Type B pancreatic cell (in vitro differentiated cells): ENCODE data around the gene ATG16L1. TPM values are rescaled to one million over a fixed set of nuclear protein-coding genes. Genes with fewer than 3 reads are reported as not detected.

ENCODE experiments used
- DNase-seq: peaks from one replicate; pipeline ENCODE4 v3.0.0; 2021; ENCODE audit warnings: mixed read lengths; ENCODE audit not compliant: unreplicated experiment; ENCODE audit errors: extremely low spot score
- H3K27ac Mint-ChIP-seq: 2 replicates; pipeline ENCODE4 v1.8.0; 2021; ENCODE audit warnings: mild to moderate bottlenecking, mixed read lengths
- H3K27me3 Mint-ChIP-seq: 2 replicates; pipeline ENCODE4 v1.8.0; 2021; ENCODE audit warnings: mixed read lengths
- H3K36me3 Mint-ChIP-seq: 2 replicates; pipeline ENCODE4 v1.8.0; 2021; ENCODE audit warnings: mixed read lengths
- H3K4me1 Mint-ChIP-seq: one replicate; pipeline ENCODE4 v1.8.0; 2021; ENCODE audit warnings: mixed read lengths; ENCODE audit not compliant: unreplicated experiment
- H3K4me3 Mint-ChIP-seq: 2 replicates; pipeline ENCODE4 v1.8.0; 2021; ENCODE audit warnings: mild to moderate bottlenecking, mixed read lengths
- H3K9me3 Mint-ChIP-seq: 2 replicates; pipeline ENCODE4 v1.8.0; 2021; ENCODE audit warnings: mixed read lengths
- CTCF ChIP-seq: fragments of 200-600 bp; sonication (generic); conservative IDR thresholded peaks from 2 replicates; pipeline ENCODE4 v1.5.0; 2021; ENCODE audit warnings: antibody characterized with exemption, mild to moderate bottlenecking
- total RNA-seq: library from RNA; stranded (reverse); gene quantifications from 2 replicates; pipeline ENCODE4 v1.2.1, GENCODE V29; 2021; ENCODE audit warnings: low replicate concordance

ATG16L1 gene
- total RNA-seq, 1 donor from 2014 or later = 50.3 TPM

- H3K4me1 Mint-ChIP-seq = no peaks in the 10 kb centered on the region
- H3K36me3 Mint-ChIP-seq = peaks cover 28% of the 10 kb centered on the region
- no peak overlapping the region for H3K27ac Mint-ChIP-seq
- no peaks in the 10 kb centered on the region for H3K9me3 Mint-ChIP-seq
- H3K27me3 Mint-ChIP-seq = no peaks in the 10 kb centered on the region
- TF ChIP-seq CTCF = no peak
- H3K4me3 Mint-ChIP-seq = no peak overlapping the region
- DNase-seq = no peak
These were observed 19.5 kb downstream of the ATG16L1 start for GRCh38 chr2:233270951-233271350.

GRCh38 chr2:233271693-233272092 lies 20.2 kb downstream of the ATG16L1 start:
- TF ChIP-seq CTCF = no peak
- Mint-ChIP-seq H3K4me3 (no peak overlapping the region), H3K27me3 (no peaks in the 10 kb centered on the region), H3K27ac (no peak overlapping the region), H3K36me3 (peaks cover 25% of the 10 kb centered on the region), H3K9me3 (no peaks in the 10 kb centered on the region), H3K4me1 (no peaks in the 10 kb centered on the region)
- no peak for DNase-seq

GRCh38 chr2:233273120-233273519 lies 21.6 kb downstream of the ATG16L1 start:
- no peak for DNase-seq
- Mint-ChIP-seq H3K27ac (no peak overlapping the region), H3K27me3 (no peaks in the 10 kb centered on the region), H3K9me3 (no peaks in the 10 kb centered on the region), H3K4me3 (no peak overlapping the region), H3K4me1 (no peaks in the 10 kb centered on the region), H3K36me3 (peaks cover 26% of the 10 kb centered on the region)
- no peak for TF ChIP-seq CTCF

- no peak for TF ChIP-seq CTCF
- no peak overlapping the region for H3K27ac Mint-ChIP-seq
- H3K4me3 Mint-ChIP-seq = no peak overlapping the region
- H3K36me3 Mint-ChIP-seq = peaks cover 28% of the 10 kb centered on the region
- H3K9me3 Mint-ChIP-seq = no peaks in the 10 kb centered on the region
- no peaks in the 10 kb centered on the region for H3K4me1 Mint-ChIP-seq
- DNase-seq = no peak
- H3K27me3 Mint-ChIP-seq = no peaks in the 10 kb centered on the region
These were observed 23.8 kb downstream of the ATG16L1 start for GRCh38 chr2:233275223-233275622.

- H3K4me1 Mint-ChIP-seq = no peaks in the 10 kb centered on the region
- no peaks in the 10 kb centered on the region for H3K9me3 Mint-ChIP-seq
- peaks cover 42% of the 10 kb centered on the region for H3K36me3 Mint-ChIP-seq
- no peak overlapping the region for H3K4me3 Mint-ChIP-seq
- no peak overlapping the region for H3K27ac Mint-ChIP-seq
- no peak for TF ChIP-seq CTCF
- H3K27me3 Mint-ChIP-seq = no peaks in the 10 kb centered on the region
- no peak for DNase-seq
These were observed 27.4 kb downstream of the ATG16L1 start for GRCh38 chr2:233278921-233279320.

GRCh38 chr2:233280114-233280693 lies 28.7 kb downstream of the ATG16L1 start:
- TF ChIP-seq CTCF = no peak
- Mint-ChIP-seq H3K36me3 (peaks cover 43% of the 10 kb centered on the region), H3K4me3 (no peak overlapping the region), H3K27me3 (no peaks in the 10 kb centered on the region), H3K4me1 (no peaks in the 10 kb centered on the region), H3K9me3 (no peaks in the 10 kb centered on the region), H3K27ac (no peak overlapping the region)
- no peak for DNase-seq
